Vagina (tissue), 2 donors: ENCODE data around the gene ZNF423.

Experiments
- CTCF ChIP-seq, 3 experiments: fragments of 450-650 bp in 2 of 3; fragments of 200-600 bp in 1 of 3; sonication (generic) in 1 of 3; IDR thresholded peaks; one replicate each; pipeline ENCODE4 v1.5.1; 2017 to 2019; ENCODE audit warnings: antibody characterized with exemption in 3 of 3, mild to moderate bottlenecking in 2 of 3, moderate library complexity in 2 of 3
- POLR2A ChIP-seq, 2 donors: fragments of 450-650 bp; IDR thresholded peaks; one replicate each; pipeline ENCODE4 v1.6.1; 2017; ENCODE audit warnings: antibody characterized with exemption in 2 of 2, mild to moderate bottlenecking in 2 of 2, moderate library complexity in 2 of 2
- POLR2AphosphoS5 ChIP-seq, 2 donors: sonication (generic); formaldehyde crosslinking; IDR thresholded peaks; one replicate each; pipeline ENCODE4 v1.9.0; 2017; ENCODE audit warnings: antibody characterized with exemption in 2 of 2, mild to moderate bottlenecking in 2 of 2, low read depth in 1 of 2; ENCODE audit not compliant: insufficient read depth in 1 of 2

GRCh38 chr16:49455181-49455990 lies 400.5 kb downstream of the ZNF423 start:
- TF ChIP-seq POLR2A (IDR thresholded peaks at IDR 0.05) (no peak), CTCF (IDR thresholded peaks at IDR 0.05) (no peak), POLR2AphosphoS5 (IDR thresholded peaks at IDR 0.05; ENCODE audit: insufficient read depth in 1 of 2, low read depth in 1 of 2) (no peak)
